GM12874 (cell line): Measurements from ENCODE around the gene RNLS.

Experiments
- CTCF ChIP-seq: IDR thresholded peaks from 2 replicates; pipeline ENCODE4 v1.5.1; 2011; ENCODE audit warnings: low read depth, mild to moderate bottlenecking, control low read depth, low read length, moderate library complexity; ENCODE audit not compliant: insufficient read depth

The RNLS gene

DNA sequence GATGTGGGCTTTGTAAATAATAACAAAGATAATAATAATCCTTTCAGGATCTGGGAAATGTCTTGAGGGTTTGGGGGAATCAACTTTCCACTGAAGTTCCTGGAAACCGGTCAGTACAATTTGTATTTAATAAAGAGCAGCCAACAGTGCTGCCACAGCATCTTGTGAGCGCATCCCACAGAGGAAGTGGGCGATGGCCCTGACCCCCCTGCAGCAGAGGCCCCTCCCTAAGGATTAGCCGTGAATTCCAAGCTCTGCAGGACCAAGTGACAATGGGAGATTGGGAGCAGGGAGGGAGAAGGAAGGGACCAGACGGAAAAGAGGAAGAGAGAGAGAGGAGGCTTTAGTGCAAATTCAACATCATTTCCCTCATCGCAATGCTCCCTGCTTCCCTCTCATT lies 349.2 kb downstream of the RNLS start:
- no peak for TF ChIP-seq CTCF

DNA sequence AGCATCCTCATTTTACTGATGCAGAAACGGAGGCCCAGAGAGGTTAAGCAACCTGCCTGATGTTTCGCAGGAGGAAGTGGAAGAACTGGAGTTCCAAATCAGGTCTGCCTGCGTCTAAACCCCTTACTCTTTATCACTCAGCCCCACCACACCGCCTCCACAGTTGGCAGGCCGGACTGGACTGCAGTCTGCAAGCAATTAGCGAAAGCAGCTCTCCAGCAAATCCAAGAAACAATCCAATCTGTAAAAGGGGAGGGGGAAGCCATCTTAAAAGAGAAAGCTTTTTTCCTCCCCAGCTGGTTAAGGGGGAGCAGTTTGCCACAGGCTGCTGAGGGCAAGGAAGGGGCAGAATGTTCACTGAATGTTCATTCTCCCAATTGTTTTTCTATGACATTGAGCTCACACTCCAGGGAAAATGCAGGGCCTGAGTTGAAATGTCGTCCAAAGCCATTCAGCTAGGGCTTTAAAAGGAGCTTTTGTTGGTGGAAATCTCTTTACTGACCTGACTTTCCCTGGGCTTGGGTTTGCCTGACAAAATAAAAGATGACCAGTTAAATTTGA lies 350.1 kb downstream of the RNLS start:
- TF ChIP-seq CTCF: no peak

GRCh38 chr10:88232029-88232895 lies 350.9 kb downstream of the RNLS start:
- no peak for TF ChIP-seq CTCF

- no peak for TF ChIP-seq CTCF
Measured at GRCh38 chr10:88230251-88230650, 352.9 kb downstream of the RNLS start.

GRCh38 chr10:88228130-88228529 lies 355.0 kb downstream of the RNLS start:
- TF ChIP-seq CTCF: no peak

GRCh38 chr10:88227342-88228018 lies 355.6 kb downstream of the RNLS start:
- TF ChIP-seq CTCF: no peak

- no peak for TF ChIP-seq CTCF
Measured at GRCh38 chr10:88226891-88227290, 356.2 kb downstream of the RNLS start.
